ENCODE measurements around the gene SMIM44.

SMIM44 gene

DNA sequence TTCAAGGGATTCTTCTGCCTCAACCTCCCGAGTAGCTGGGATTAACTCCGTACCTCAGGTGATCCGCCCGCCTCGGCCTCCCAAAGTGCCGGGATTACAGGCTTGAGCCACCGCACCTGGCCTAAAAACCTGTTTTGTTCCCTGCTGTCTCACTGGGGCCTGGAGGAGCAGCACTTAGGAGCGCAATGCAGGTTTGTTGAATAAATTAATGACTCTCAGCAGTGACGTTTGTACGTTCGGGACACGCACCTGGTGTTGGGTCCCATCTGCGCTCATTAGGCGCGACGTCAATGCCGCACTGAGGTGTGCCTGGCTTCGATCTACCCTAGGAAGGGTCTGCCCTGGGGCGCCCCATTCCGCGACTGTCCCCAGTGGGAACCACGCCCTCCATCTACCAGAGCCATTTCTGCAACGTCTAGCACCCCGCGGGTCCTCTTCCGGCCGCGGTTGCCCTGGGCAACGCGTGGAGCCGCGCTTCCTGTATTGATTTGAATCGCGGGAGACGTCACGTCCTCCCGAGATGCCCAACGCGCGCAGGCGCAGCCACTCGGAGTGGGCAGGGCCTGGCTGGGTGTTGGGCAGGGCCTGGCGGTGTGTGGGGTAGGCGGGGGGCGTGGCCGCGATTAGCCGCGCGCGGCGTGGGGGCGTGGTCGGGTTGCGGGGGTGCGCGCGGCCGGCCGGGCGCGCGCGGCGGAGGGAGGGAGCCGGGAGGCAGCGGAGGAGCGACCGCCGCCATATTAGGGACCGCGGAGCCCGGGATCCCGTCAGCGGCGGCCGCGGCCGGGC lies 22.6 kb upstream of the SMIM44 start, which contains the start of gene FZR1:
Gene FZR1 (plus strand): TSS at position 714 of the 786 bp plus-strand sequence. CDS start 16,679 bp downstream, outside the sequence.
- H3K4me3 ChIP-seq (ENCODE audit: low read length), result peak within 1 kb of the TSS; percentile 84
- DNase-seq (ENCODE audit: low read depth, low spot score), result peak; percentile 97

DNA sequence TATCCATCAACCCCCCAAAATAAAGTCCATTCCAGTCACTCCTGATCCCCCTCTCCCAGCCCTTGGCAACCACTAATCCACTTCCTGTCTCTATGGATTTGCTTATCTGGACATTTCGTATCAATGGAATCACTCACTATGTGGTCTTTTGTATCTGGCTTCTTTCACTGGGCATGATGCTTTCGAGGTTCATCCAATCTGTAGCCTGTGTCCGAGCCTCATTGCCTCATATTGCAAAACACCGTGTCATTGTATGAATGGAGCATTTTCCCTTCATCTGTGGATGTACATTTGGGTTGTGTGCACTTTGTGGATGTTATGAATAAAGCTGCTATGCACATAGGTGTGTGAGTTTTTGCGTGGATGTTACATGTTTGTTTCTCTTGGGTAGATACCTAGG lies 21.5 kb upstream of the SMIM44 start:
- peak overlapping the region; percentile 83; the same call in 1 of the 2 replicates for H3K4me3 ChIP-seq (ENCODE audit: low read length)
- no peak for DNase-seq (ENCODE audit: low read depth, low spot score)

DNA sequence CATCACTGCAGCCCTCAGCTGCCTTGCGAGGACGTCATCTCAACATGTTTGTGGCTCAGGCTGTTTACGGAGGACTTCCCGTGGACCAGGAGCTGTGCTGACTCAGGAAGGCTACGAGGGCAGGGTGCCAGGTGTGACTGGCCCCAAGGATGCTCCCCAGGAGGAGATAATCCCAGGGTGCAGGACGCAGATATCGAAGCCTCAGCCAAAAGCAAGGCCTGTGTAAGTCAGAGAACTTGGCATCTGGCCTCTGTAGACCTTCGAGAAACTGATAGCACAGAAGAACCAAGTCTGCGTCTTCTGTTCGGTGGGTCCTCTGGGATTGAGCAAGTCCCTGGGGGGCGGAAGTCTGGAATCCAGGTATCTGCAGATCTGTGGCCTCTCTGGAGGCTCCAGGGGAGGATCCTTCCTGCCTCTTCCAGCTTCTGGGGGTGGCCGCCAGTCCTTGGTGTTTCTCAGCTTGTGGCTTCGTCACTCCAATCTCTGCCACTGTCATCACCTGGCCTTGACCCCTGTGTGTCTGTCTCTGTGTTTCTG lies 19.9 kb upstream of the SMIM44 start:
- no peak for DNase-seq (ENCODE audit: low read depth, low spot score)
- no peak overlapping the region for H3K4me3 ChIP-seq (ENCODE audit: low read length)

DNA sequence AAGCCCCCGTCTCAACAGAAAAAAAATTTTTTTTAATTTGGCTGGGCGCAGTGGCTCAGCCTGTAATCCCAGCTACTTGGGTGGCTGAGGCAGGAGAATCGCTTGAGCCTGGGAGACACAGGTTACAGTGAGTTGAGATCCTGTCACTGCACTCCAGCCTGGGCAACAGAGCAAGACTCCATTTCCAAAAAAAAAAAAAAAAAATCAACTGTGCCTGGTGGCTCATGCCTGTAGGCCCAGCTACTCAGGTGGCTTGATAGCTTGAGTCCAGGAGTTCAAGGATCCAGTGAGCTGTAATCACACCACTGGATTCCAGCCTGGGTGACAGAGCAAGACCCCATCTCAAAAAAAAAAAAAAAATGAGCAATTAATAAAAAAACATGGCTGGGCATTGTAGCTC lies 18.5 kb upstream of the SMIM44 start:
- no peak overlapping the region for H3K4me3 ChIP-seq (ENCODE audit: low read length)
- DNase-seq (ENCODE audit: low read depth, low spot score), result no peak

GRCh38 chr19:3500429-3501101 lies 17.3 kb upstream of the SMIM44 start, which contains the start of gene DOHH:
Gene DOHH (minus strand): TSS chr19:3500674. CDS start chr19:3496814, 3,860 bp downstream.
- H3K4me3 ChIP-seq (ENCODE audit: low read length), result peak within 1 kb of the TSS; percentile 99
- peak; percentile 98 for DNase-seq (ENCODE audit: low read depth, low spot score)

GRCh38 chr19:3499738-3500428 lies 16.6 kb upstream of the SMIM44 start:
- peak overlapping the region; percentile 99 for H3K4me3 ChIP-seq (ENCODE audit: low read length)
- DNase-seq (ENCODE audit: low read depth, low spot score), result no peak

- H3K4me3 ChIP-seq (ENCODE audit: low read length), result no peak overlapping the region
- no peak for DNase-seq (ENCODE audit: low read depth, low spot score)
Observed at GRCh38 chr19:3497757-3498520, 14.7 kb upstream of the SMIM44 start.

- no peak overlapping the region for H3K4me3 ChIP-seq (ENCODE audit: low read length)
- DNase-seq (ENCODE audit: low read depth, low spot score), result no peak
Observed at GRCh38 chr19:3496392-3497273, 13.4 kb upstream of the SMIM44 start.

DNA sequence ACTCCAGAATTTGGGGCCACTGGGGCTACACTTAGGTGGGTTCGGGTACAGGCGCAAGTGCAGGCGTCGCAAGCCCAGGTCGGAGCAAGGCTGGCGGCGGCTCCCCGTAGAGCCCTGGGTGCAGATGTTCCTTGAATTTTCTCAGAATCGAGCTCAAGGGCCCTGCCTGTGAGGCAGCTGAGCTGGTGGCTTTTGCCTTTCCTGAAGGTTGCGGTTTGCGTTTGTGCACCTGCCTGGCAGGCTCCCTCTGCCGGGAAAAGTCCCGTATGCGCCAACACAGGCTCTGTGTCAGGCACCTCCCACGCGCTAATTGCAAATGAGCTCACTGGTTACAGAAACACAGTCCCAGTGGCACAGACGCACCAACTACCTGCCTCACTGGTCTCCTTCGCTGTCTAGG lies 11.3 kb upstream of the SMIM44 start:
- DNase-seq (ENCODE audit: low read depth, low spot score), result peak; percentile 95
- peak overlapping the region; percentile 41 for H3K4me3 ChIP-seq (ENCODE audit: low read length)

DNA sequence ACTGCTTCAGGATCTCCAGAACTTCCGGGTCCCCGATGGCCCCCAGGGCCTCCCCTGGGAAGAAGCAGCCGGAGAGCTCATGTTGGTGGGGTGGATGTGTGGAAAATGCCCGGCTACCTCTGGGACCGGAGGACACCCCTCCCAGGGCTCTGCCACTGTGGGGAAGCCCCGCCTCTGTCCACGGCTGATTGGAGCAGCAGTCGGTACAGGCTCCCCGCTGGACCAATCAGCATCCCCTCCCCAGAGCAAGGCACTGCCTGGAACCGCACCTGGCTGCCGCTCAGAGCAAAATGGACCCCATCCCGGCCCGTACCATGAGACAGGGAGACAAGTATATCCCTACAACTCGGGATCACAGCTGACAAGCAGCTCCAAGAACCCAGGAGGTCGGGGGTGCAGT lies 10.8 kb upstream of the SMIM44 start:
- H3K4me3 ChIP-seq (ENCODE audit: low read length), result peak overlapping the region; percentile 41
- peak; percentile 57 for DNase-seq (ENCODE audit: low read depth, low spot score)

GRCh38 chr19:3493651-3494050 lies 10.4 kb upstream of the SMIM44 start:
- peak overlapping the region; percentile 41 for H3K4me3 ChIP-seq (ENCODE audit: low read length)
- no peak for DNase-seq (ENCODE audit: low read depth, low spot score)

GRCh38 chr19:3492919-3493318 lies 9.7 kb upstream of the SMIM44 start:
- DNase-seq (ENCODE audit: low read depth, low spot score), result no peak
- H3K4me3 ChIP-seq (ENCODE audit: low read length), result no peak overlapping the region

- no peak overlapping the region for H3K4me3 ChIP-seq (ENCODE audit: low read length)
- DNase-seq (ENCODE audit: low read depth, low spot score), result no peak
Observed at GRCh38 chr19:3492131-3492839, 9.0 kb upstream of the SMIM44 start.

DNA sequence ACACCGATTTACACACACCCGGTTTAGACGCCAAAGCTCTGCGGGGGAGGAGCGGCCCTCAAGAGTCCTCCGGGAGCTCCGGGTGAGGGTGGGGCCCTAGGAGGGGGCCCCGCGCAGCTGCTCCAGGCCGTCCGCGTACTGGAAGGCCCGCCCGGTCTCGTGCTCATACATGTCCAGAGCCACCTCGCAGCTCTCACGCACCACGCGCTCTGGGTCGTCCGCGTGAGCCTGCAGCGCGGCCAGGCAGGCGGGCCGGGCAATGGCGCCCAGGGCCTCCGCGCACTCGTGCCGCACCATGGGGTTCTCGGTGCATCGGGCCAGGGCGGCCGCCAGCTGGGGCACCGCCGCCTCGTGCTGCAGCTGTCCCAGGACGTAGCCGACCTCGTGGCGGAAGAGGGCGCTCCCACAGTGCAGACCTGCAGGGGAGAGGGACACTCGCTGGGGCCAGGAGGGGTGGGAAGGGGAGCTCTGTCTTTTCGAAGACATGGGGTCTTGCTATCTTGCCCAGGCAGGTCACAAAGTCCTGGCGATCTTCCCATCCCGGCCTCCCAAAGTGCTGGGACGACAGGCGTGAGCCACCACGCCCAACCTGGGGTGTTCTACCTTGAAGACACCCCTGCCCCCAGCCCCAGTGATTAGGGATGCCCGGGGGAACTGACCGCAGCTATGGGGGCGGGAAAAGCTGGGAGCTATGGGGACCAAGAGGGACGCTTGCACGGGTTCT lies 8.3 kb upstream of the SMIM44 start:
- DNase-seq (ENCODE audit: low read depth, low spot score), result no peak
- H3K4me3 ChIP-seq (ENCODE audit: low read length), result no peak overlapping the region

DNA sequence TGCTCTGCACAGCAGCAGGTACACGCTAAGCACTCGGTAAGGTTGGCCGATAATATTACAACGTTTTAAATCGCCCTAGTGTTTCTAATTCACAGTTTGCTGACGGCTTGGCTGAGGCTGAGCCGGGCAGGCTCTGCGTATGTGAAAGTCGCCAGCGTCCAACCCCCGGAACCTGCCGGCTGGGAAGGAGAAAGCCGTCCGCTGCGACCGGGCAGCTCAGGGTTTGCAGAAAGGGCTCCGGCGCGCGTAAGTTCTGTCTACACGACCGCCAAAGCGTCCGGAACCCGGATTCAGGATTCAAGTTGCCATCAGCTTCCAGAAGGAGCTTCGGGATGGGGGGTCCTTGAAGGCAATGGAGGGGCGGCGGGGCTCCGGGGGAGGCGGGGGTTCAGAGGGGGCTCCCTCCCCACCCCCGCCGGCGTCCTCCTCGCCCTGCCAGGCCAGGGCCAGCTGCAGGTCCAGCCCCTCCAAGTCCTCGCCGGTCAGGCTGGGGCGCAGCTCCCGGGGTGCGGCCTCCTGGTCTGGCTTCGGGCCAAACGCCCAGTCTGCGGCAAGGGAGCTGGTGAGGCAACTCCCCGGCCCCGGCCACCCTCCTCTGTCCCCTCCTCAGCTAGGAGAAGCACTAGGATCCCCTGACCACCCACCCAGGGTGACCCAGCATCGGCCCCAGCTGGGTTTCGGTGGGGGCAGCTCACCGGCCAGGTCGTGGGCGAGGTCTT lies 575 bp downstream of the SMIM44 start:
- H3K4me3 ChIP-seq (ENCODE audit: low read length), result no peak overlapping the region
- DNase-seq (ENCODE audit: low read depth, low spot score), result no peak

Data from Jurkat, Clone E6-1 (cell line).